ENCODE data around the gene OR10G3.

The OR10G3 gene

GRCh38 chr14:21525571-21525961 lies 54.3 kb downstream of the OR10G3 start:
- Mint-ChIP-seq H3K4me3 (peak overlapping the region; percentile 71), H3K9me3 (no peaks in the 10 kb centered on the region), H3K27ac (peak overlapping the region; percentile 71), H3K4me1 (peaks cover 23% of the 10 kb centered on the region), H3K36me3 (peaks cover 6% of the 10 kb centered on the region)
- DNase-seq (ENCODE audit: low spot score in 2 of 2) (no peak), ATAC-seq (peak; percentile 4)

- no peak for DNase-seq (ENCODE audit: low spot score in 2 of 2)
- Mint-ChIP-seq H3K4me3 (peak overlapping the region; percentile 71), H3K9me3 (no peaks in the 10 kb centered on the region), H3K27ac (peak overlapping the region; percentile 71), H3K4me1 (peaks cover 23% of the 10 kb centered on the region), H3K36me3 (peaks cover 6% of the 10 kb centered on the region)
- no peak for ATAC-seq
Observed at GRCh38 chr14:21524575-21525490, 55.0 kb downstream of the OR10G3 start.

- no peak for ATAC-seq
- H3K36me3 Mint-ChIP-seq, result peaks cover 6% of the 10 kb centered on the region
Observed at GRCh38 chr14:21523203-21523602, 56.7 kb downstream of the OR10G3 start.

GRCh38 chr14:21521501-21521900 lies 58.4 kb downstream of the OR10G3 start:
- ATAC-seq (no peak), DNase-seq (ENCODE audit: low spot score in 2 of 2) (no peak)
- Mint-ChIP-seq H3K36me3 (peaks cover 6% of the 10 kb centered on the region), H3K4me3 (no peak overlapping the region), H3K4me1 (peaks cover 14% of the 10 kb centered on the region), H3K9me3 (no peaks in the 10 kb centered on the region), H3K27ac (no peak overlapping the region)

More at GRCh38 chr14:21523203-21523602, 56.7 kb downstream of the OR10G3 start:
- peaks cover 23% of the 10 kb centered on the region for H3K4me1 Mint-ChIP-seq
- H3K4me3 Mint-ChIP-seq, result no peak overlapping the region
- no peak for DNase-seq (ENCODE audit: low spot score in 2 of 2)
- no peaks in the 10 kb centered on the region for H3K9me3 Mint-ChIP-seq
- no peak overlapping the region for H3K27ac Mint-ChIP-seq

GRCh38 chr14:21520767-21521166 lies 59.1 kb downstream of the OR10G3 start:
- ATAC-seq (no peak), DNase-seq (ENCODE audit: low spot score in 2 of 2) (no peak)
- Mint-ChIP-seq H3K4me3 (no peak overlapping the region), H3K36me3 (no peaks in the 10 kb centered on the region), H3K9me3 (no peaks in the 10 kb centered on the region), H3K27ac (no peak overlapping the region), H3K4me1 (peaks cover 14% of the 10 kb centered on the region)

GRCh38 chr14:21518725-21519124 lies 61.2 kb downstream of the OR10G3 start:
- ATAC-seq, result no peak
- H3K27ac Mint-ChIP-seq, result no peak overlapping the region
- no peak overlapping the region for H3K4me3 Mint-ChIP-seq
- no peaks in the 10 kb centered on the region for H3K4me1 Mint-ChIP-seq
- no peak for DNase-seq (ENCODE audit: low spot score in 2 of 2)
- H3K36me3 Mint-ChIP-seq, result no peaks in the 10 kb centered on the region
- no peaks in the 10 kb centered on the region for H3K9me3 Mint-ChIP-seq

Measured in stimulated activated effector memory CD8-positive, alpha-beta T cell treated with anti-CD3 and anti-CD28 coated beads, Interleukin-12 subunit alpha, Interleukin-12 subunit beta, amount 100 ng/mL, for 72 hours (primary cell).